Muscle of leg (tissue), 11 donors: ENCODE results near the gene AIFM3. TPM values are rescaled to one million over a fixed set of nuclear protein-coding genes. Genes with fewer than 3 reads are reported as not detected.
A peak's percentile ranks its signal among the peaks of the same experiment; 100 is the strongest.

Source experiments
- DNase-seq: peaks from one replicate; pipeline ENCODE4 v3.0.0; 2013
- H3K27ac ChIP-seq: one replicate; pipeline ENCODE4 v1.5.1; 2013; ENCODE audit warnings: mild to moderate bottlenecking, low read length, control low read depth
- H3K27me3 ChIP-seq: one replicate; pipeline ENCODE4 v1.6.1; 2013; ENCODE audit warnings: low read length; ENCODE audit not compliant: control insufficient read depth, insufficient read depth
- H3K36me3 ChIP-seq: one replicate; pipeline ENCODE4 v1.6.1; 2013; ENCODE audit warnings: low read length; ENCODE audit not compliant: control insufficient read depth, insufficient read depth
- H3K4me1 ChIP-seq: one replicate; pipeline ENCODE4 v1.6.1; 2013; ENCODE audit warnings: low read length; ENCODE audit not compliant: control insufficient read depth, insufficient read depth
- H3K4me3 ChIP-seq: one replicate; pipeline ENCODE4 v1.5.1; 2013; ENCODE audit warnings: low read length, control low read depth
- H3K9me3 ChIP-seq: replicated peaks from 2 replicates; pipeline ENCODE4 v1.6.1; 2013; ENCODE audit warnings: low read depth, low read length; ENCODE audit not compliant: control insufficient read depth
- WGBS: methylation state at CpG from one replicate; pipeline ENCODE4 v1.1.5; 2013; ENCODE audit warnings: missing lambda C conversion rate; ENCODE audit not compliant: insufficient coverage; 5-methylcytosine and 5-hydroxymethylcytosine counted together
- polyA plus RNA-seq, 8 donors: library from polyadenylated mRNA; unstranded; fragments of 120-200 nt; gene quantifications; one replicate each; pipeline versions ENCODE4 v1.2.1 to v1.2.3, GENCODE V29; 2013; ENCODE audit warnings: inconsistent platforms in 1 of 8, low replicate concordance in 1 of 8; ENCODE audit not compliant: insufficient read length in 8 of 8, insufficient read depth in 1 of 8
- total RNA-seq: library from RNA; stranded (reverse); fragments of 120-200 nt; gene quantifications from one replicate; pipeline ENCODE4 v1.2.4, GENCODE V29; 2013

The AIFM3 gene
- total and polyA plus RNA-seq, 9 donors: 0.14 to 0.66 (median 0.36) TPM; not detected in 1

DNA sequence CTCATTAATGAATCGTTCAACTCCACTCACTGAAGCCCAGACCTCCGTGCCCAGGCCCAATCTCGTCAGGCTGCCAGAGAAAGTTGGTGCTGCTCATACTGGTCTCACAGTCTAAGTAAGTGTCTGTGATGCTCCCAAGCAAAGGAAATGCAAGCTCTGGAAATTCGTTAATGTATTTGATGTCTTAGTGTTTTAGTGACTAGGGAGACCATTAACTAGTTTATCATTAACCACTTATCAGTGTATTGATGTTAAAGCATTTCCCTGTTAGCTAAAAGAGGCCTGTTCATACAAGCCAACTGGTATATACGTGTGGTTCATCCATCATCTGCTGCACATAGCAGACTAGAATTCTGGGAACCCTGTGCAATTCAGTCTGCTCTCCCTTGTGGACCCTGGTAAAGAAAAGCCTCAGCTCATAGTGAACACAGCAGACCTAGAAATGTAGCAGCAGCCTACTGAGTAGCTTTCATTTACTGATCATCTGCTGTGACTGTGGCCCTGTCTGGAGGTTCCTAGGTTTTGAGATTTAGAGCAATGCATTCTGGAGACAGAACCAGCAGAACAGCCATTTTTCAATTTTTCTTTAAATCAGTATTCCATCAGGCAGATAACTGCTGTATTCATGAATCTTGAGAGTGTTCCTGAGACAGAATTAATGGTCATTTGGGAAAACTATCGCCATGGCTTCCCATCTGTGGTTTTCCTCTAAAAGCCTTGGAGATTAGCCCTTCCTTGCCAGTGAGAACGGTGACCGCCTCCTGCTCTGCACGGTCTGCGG, 15.7 kb upstream of the AIFM3 start:
- H3K27ac ChIP-seq: no peak overlapping the region
- no peak overlapping the region for H3K4me3 ChIP-seq
- peaks cover 2% of the 10 kb centered on the region for H3K27me3 ChIP-seq
- no peak for DNase-seq
- 90% methylated on average over 6 of the region's 10 CpGs for WGBS
- no peaks in the 10 kb centered on the region for H3K9me3 ChIP-seq
- H3K36me3 ChIP-seq: peaks cover 53% of the 10 kb centered on the region
- H3K4me1 ChIP-seq: peaks cover 7% of the 10 kb centered on the region

DNA sequence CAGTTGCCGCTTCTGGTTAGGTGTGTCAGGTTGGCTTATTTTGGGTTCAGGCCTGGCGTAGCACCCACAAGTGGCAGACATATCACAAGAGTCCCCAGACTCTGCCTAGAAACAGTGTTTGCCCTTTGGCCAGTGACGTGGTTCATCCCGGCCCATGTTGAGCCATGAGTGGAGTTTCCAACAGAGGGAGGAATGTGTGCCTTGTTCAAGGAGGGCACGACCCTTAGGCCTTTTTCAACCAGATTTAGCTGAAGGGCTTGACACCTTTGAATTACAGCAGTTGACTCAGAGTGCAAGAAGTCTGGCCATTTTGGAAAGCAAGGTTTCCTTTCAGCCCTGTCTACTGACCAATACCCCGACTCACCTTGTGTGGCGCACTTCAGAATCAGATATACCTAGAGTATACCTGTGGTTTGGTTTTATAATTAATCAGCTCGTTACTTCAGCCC, 15.1 kb upstream of the AIFM3 start:
- no peak for DNase-seq
- Histone ChIP-seq H3K27me3 (peaks cover 8% of the 10 kb centered on the region), H3K36me3 (peaks cover 48% of the 10 kb centered on the region), H3K27ac (no peak overlapping the region), H3K4me1 (peaks cover 11% of the 10 kb centered on the region), H3K4me3 (no peak overlapping the region), H3K9me3 (no peaks in the 10 kb centered on the region)
- WGBS: 81% methylated on average over 5 of the region's 8 CpGs

DNA sequence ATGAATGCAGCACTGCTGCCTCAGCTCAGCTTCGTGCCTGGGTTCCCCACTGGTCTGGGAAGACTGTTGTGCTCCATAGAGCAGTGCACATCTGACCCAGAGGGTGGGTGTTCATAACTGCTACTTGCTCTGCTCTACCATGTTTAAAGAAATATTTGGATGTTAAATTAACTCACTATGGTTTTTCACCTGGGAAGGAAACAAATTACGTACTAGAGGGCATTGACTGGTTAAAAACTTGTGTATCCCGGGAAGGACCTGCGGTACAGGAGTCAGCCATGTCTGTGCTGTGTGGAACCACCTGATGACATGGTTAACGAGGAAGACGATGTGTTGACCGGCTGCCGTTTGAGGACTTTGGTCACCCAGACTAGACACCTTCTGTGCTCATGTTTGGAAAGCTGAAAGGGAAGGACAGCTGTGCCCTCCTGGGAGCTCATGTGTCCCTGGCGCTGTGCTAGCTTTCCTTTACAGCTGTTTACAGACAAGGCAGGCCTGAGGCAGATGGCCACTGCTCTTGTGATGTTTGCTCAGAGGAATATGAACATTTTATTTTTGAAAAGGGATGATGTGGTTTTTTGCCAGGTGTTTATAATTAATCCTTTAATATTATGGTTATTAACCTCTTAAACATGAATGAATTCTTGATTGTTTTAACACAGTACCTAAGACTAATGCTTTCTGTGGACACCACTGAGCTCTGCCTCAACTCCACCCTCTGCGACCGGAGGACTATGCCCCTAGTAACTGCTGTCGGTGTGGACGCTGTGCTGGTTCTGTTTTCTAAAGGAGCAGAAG, 14.3 kb upstream of the AIFM3 start:
- Histone ChIP-seq H3K27ac (no peak overlapping the region), H3K36me3 (peaks cover 47% of the 10 kb centered on the region), H3K4me1 (peaks cover 16% of the 10 kb centered on the region), H3K27me3 (peaks cover 15% of the 10 kb centered on the region), H3K4me3 (no peak overlapping the region), H3K9me3 (no peaks in the 10 kb centered on the region)
- 53% methylated on average over 9 of the region's 13 CpGs for WGBS
- DNase-seq: peak; percentile 51

DNA sequence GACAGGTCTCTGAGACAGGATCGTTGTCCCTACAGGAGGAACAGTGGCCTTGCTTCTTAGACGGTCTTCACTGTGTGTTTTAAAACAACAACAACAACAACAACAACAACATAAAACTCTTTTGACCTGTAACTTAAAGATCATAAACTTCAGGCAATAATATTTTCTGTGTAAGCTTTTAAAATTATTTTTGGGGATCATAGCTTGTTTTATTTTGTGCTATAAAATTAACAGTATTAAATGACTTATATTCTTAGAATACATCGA, 13.8 kb upstream of the AIFM3 start:
- DNase-seq: no peak
- H3K4me1 ChIP-seq: peaks cover 21% of the 10 kb centered on the region
- H3K27ac ChIP-seq: no peak overlapping the region
- H3K4me3 ChIP-seq: no peak overlapping the region
- no CpG with 5 or more reads among the region's 3 CpGs for WGBS
- H3K36me3 ChIP-seq: peaks cover 47% of the 10 kb centered on the region
- H3K9me3 ChIP-seq: no peaks in the 10 kb centered on the region
- peaks cover 20% of the 10 kb centered on the region for H3K27me3 ChIP-seq

DNA sequence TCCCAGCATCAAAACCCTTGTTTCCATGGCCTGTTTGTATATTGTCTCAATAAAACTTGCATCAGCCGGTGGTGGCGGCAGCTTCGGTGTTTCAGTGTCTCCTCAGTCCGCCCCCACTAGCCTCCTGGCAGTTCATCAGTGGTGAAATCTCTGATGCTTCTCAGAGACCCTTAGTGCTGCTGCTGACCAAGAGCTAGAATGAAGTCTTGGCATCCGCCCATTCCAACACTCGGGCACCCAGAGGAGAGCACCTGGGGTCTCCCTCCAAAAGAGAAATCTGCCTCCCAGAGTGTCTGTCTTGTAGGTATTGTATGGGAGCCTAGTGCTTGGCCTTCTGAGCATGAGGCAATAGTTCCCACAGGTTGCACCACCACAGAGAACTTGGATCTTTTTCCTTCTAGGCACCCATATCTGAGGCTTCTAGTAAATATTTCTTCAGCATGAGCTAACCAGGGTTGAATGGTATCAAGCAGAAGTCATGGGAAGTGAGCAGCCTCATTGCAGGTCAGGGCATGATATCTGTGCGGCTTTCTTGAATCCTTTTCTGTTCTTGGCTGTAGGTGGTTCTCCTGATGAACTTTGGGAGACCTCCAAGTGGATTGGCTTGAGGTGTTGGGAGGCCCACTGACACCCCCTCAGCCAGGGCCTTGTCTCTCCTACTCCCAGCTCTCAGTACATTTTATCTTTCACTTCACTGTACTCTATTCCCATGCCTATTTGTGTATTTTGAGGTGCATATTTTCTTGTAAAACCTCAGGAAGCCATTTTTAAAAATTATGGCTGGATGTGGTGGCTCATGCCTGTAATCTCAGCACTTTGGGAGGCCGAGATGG, 13.2 kb upstream of the AIFM3 start:
- Histone ChIP-seq H3K27ac (no peak overlapping the region), H3K36me3 (peaks cover 46% of the 10 kb centered on the region), H3K27me3 (peaks cover 26% of the 10 kb centered on the region), H3K9me3 (no peaks in the 10 kb centered on the region), H3K4me3 (no peak overlapping the region), H3K4me1 (peaks cover 23% of the 10 kb centered on the region)
- WGBS: 91% methylated on average over 5 of the region's 8 CpGs
- DNase-seq: no peak

DNA sequence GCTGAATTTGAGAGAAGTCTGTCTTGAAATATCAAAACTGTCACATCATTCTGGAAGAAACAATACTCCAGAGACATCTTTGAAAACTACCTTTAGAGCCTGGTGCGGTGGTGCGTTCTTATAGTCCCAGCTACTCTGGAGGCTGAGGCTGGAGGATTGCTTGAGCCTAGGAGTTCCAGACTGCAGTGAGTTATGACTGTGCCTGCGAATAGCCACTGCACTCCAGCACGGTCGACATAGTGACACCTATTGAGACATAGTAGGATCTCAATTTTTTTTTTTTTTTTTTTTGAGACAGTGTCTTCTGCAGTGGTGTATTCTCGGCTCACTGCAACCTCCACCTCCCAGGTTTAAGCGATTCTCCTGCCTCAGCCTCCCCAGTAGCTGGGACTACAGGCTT, 11.5 kb upstream of the AIFM3 start:
- Histone ChIP-seq H3K36me3 (peaks cover 32% of the 10 kb centered on the region), H3K27ac (no peak overlapping the region), H3K9me3 (no peaks in the 10 kb centered on the region), H3K27me3 (peaks cover 27% of the 10 kb centered on the region), H3K4me3 (no peak overlapping the region), H3K4me1 (peaks cover 23% of the 10 kb centered on the region)
- no CpG with 5 or more reads among the region's 7 CpGs for WGBS
- no peak for DNase-seq

DNA sequence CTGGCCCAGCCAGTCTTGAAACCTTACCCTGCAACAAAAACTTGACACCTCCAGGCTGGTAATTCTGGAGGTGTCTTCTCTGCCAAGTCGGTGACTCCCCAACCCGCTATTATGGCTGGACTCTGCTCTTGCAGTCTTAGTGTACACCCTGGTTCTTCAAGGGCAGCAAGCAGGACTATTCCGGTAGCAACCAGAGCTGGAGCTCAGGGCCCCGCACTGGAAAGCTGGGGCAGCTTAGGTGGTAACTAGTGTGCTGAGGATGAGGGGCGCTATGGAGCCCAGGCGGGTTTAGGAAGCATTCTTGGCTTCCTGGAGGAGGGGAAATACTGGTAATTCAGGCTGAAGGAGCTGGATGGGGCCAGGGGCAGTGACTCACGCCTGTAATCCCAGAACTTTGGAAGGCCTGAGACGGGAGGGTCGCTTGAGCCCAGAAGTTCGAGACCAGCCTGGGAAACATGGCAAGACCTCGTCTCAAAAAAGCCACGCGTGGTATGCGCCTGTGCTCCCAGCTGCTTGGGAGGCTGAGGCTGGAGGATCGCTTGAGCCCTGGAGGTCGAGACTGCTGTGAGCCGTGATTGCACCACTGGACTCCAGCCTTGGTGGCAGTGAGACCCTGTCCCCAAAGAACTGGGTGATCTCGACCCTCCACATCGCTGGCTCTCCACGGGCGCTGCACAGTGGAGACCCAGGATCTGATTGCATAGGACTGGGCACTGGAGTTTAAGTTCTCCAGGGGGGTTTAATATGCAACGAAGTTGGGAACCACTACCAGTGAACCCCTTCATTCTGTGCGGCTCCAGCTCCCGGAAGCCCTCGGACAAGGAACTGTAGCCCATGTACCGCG, 10.6 kb upstream of the AIFM3 start:
- Histone ChIP-seq H3K27ac (peak overlapping the region; percentile 7), H3K4me1 (peaks cover 23% of the 10 kb centered on the region), H3K4me3 (peak overlapping the region; percentile 45), H3K36me3 (peaks cover 23% of the 10 kb centered on the region), H3K27me3 (peaks cover 27% of the 10 kb centered on the region), H3K9me3 (no peaks in the 10 kb centered on the region)
- 25% methylated on average over 25 of the region's 27 CpGs for WGBS
- peak; percentile 53 for DNase-seq

DNA sequence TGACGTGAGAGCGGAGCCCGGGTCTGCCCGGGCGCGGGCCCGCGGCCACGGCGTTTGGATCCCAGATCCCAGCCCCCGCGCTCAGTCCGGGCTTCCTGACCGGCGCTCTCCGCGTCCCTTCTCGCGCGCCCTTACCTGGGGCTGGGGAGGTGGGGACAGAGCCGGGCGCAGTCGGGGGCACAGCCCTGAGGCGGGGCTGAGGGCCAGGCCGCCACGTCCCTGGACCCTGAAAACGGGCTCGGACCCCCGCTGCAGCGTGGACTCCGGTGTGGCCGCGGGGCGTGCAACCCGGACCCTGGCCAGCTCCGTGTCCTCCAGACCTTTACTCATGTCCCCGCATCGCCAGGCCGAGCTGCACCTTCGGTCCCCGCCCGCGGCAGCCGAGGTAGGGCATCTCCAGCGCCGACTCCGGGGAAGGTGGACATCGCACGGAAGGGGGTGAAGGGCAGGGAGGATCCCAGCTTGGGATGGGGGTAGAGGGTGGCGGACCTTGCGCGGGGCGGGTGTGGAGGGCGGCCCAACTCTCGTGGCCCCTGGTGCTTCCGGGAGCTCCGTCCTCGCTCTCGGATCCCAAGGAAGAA, 9.9 kb upstream of the AIFM3 start:
- Histone ChIP-seq H3K27ac (no peak overlapping the region), H3K9me3 (no peaks in the 10 kb centered on the region), H3K4me3 (peak overlapping the region; percentile 45), H3K36me3 (peaks cover 16% of the 10 kb centered on the region), H3K27me3 (peaks cover 27% of the 10 kb centered on the region), H3K4me1 (peaks cover 23% of the 10 kb centered on the region)
- 1% methylated on average over 49 of the region's 59 CpGs for WGBS
- peak; percentile 24 for DNase-seq

DNA sequence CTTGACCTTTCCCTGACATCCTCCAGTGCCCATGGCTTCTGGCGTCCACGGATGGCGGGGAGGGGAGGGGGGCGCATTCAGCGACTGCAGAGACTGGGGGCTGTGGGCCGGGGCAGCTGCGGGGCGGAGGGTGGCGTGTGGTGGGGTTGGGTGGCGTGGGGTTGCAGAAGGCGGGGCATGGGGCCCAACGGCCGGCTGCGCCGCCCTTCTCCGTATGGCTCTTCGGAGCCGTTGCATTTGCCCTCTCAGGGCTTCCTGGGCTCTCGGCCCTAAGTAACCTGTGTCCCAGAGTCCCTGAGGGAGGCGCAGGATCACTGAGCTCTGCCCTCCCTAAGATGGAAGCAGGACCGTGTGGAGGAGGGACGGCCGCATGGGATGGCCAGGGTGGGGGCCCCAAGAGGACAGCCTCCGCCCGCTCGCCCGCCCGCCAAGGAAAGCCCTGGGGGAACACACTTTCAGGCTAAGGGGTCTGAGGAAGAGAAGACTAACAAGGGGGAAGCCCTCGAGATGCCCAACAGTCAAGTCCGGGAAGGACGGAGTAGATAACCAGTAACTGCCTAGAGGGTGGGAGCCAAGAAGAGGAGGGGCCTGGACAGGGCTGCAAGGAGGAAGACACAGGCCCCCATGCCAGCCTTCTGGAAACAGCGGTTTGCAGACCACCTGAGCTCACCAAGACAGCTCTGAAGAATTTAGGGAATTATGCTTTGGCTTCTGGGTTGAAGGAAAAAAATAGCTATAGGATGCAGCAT, 9.2 kb upstream of the AIFM3 start:
- peak; percentile 31 for DNase-seq
- H3K27me3 ChIP-seq: peaks cover 27% of the 10 kb centered on the region
- H3K36me3 ChIP-seq: peaks cover 10% of the 10 kb centered on the region
- WGBS: under 1% methylated on average over 25 of the region's 32 CpGs
- no peak overlapping the region for H3K27ac ChIP-seq
- peak overlapping the region; percentile 45 for H3K4me3 ChIP-seq
- no peaks in the 10 kb centered on the region for H3K9me3 ChIP-seq
- H3K4me1 ChIP-seq: peaks cover 20% of the 10 kb centered on the region
